ENCODE data around the gene EFS.

GRCh38 chr14:23307146-23307530, 57.8 kb downstream of the EFS start:
- TF ChIP-seq, protein P1, sequence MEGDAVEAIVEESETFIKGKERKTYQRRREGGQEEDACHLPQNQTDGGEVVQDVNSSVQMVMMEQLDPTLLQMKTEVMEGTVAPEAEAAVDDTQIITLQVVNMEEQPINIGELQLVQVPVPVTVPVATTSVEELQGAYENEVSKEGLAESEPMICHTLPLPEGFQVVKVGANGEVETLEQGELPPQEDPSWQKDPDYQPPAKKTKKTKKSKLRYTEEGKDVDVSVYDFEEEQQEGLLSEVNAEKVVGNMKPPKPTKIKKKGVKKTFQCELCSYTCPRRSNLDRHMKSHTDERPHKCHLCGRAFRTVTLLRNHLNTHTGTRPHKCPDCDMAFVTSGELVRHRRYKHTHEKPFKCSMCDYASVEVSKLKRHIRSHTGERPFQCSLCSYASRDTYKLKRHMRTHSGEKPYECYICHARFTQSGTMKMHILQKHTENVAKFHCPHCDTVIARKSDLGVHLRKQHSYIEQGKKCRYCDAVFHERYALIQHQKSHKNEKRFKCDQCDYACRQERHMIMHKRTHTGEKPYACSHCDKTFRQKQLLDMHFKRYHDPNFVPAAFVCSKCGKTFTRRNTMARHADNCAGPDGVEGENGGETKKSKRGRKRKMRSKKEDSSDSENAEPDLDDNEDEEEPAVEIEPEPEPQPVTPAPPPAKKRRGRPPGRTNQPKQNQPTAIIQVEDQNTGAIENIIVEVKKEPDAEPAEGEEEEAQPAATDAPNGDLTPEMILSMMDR (IDR thresholded peaks at IDR 0.05; ENCODE audit: low read depth, low read length): no peak
- no peak for TF ChIP-seq POLR2A (IDR thresholded peaks at IDR 0.05; ENCODE audit: extremely low read depth, insufficient read length)
